ENCODE results near the gene TMEM213. TPM values are rescaled to one million over a fixed set of nuclear protein-coding genes. Genes with fewer than 3 reads are reported as not detected.
"Not testable (repeated sequence)": the region's sequence is repeated elsewhere in the genome, so short reads cannot be mapped to it uniquely, and the experiment has no call there.

TMEM213 gene
- total RNA-seq, 2 donors from 2014 or later, result 0.39 TPM; not detected in 1

DNA sequence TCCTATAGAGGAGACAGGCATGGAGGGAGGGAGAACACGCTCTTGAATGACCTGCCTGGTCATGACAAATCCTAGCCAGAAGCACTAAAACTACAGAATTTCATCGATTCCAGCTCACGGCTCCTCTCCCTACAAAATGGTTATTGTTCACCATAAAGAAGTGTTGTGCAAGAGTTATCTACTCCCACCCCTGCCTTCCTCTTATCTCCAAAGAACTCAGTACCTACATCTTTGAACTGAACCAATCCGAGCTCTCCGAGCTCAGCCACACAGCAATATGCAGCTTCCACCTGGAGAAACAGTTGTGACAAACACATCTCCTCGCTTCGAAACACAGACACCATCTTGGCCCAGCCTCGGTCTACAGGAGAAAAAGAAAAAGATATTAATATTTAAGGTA, 26.9 kb upstream of the TMEM213 start:
- no peaks in the 10 kb centered on the region for H3K9me3 Mint-ChIP-seq
- no peak for DNase-seq

DNA sequence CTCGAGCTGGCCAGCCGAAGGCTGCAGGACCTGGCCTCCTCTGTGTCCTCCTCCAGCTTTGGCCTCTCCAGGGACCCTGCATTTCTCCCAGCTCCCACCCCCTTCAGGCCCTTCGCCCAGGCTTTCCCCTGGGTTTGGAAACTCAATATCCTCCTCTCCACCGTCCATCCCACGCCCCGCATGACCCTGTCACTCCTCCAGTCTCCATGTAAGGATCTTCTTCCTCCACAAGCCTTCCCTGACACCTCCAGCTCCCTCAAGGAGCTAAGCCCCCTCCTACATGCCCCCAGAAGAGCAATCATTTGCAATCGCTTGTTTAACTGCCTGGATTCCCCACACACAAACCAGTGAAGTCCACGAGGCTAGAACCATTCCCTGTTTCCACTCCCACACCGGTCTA, 24.6 kb upstream of the TMEM213 start:
- no peaks in the 10 kb centered on the region for H3K4me1 Mint-ChIP-seq (ENCODE audit: low read depth)
- H3K27ac Mint-ChIP-seq, result no peak overlapping the region
- H3K36me3 Mint-ChIP-seq (ENCODE audit: insufficient read depth in 2 of 2), result no peaks in the 10 kb centered on the region
- no peaks in the 10 kb centered on the region for H3K9me3 Mint-ChIP-seq
- DNase-seq (no peak), ATAC-seq (replicated peaks in 1 of 2) (no peak)
- peaks cover 7% of the 10 kb centered on the region for H3K27me3 Mint-ChIP-seq (ENCODE audit: low read depth)
- no peak overlapping the region for H3K4me3 Mint-ChIP-seq

More for the DNA sequence above, 26.9 kb upstream of the TMEM213 start:
- Mint-ChIP-seq H3K4me1 (ENCODE audit: low read depth) (no peaks in the 10 kb centered on the region), H3K36me3 (ENCODE audit: insufficient read depth in 2 of 2) (no peaks in the 10 kb centered on the region), H3K27me3 (ENCODE audit: low read depth) (peaks cover 7% of the 10 kb centered on the region), H3K4me3 (no peak overlapping the region), H3K27ac (no peak overlapping the region)
- no peak for ATAC-seq (replicated peaks in 1 of 2)

DNA sequence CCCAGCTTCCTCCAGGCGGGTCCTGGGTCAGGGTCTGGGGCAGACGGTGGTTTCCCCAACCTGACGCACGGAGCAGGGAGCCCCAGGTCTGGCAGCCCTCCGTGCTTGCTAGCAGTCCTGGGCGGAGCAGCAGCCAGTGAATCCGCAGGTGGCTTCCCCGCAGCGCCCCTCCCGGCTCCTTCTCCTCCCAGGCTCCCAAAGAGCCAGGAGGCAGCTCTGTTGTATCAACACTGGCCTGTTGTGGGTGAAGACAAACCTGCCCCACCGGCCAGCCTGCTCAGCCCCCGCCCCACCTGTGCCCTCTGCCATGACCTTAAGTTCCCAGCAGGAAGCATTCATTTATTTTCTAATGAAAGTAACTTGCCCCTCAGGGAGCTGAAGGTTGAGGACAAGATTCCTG, 24.0 kb upstream of the TMEM213 start:
- Mint-ChIP-seq H3K27ac (no peak overlapping the region), H3K4me3 (no peak overlapping the region), H3K36me3 (ENCODE audit: insufficient read depth in 2 of 2) (no peaks in the 10 kb centered on the region), H3K4me1 (ENCODE audit: low read depth) (no peaks in the 10 kb centered on the region), H3K9me3 (no peaks in the 10 kb centered on the region), H3K27me3 (ENCODE audit: low read depth) (peaks cover 7% of the 10 kb centered on the region)
- no peak for DNase-seq
- ATAC-seq (replicated peaks in 1 of 2), result no peak

DNA sequence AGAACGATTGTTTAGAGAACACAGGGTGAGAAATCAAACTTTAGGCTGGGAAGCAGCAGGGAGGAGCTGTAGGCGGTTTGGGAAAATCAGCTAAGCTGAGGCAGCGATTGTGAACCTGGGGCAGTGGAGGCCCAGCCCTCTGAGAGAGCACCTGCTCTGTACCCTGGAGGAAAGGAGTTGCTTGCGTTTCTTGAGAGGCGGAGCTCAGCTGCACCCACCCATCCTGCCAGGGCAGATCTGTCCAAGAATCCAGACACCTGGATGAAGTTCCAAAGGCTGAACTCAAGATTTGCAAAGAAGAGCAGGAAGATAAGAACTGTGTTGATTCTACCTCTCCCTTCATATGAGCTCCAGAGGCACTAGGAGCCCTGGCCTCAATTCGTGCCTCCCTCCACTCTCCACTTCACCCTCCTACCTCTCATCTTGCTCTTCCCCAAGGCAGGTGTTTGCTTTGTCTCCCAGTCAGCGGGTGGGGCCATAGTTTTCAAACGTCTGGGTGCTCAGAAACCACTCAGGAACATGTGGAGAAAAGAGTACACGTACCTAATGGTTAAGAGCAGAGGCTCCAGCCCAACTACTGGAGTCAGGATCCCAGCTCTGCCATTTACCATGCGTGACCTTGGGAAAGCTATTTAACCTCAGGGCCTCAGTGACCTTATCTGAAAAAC, 21.5 kb upstream of the TMEM213 start:
- no peak for ATAC-seq (replicated peaks in 1 of 2)

DNA sequence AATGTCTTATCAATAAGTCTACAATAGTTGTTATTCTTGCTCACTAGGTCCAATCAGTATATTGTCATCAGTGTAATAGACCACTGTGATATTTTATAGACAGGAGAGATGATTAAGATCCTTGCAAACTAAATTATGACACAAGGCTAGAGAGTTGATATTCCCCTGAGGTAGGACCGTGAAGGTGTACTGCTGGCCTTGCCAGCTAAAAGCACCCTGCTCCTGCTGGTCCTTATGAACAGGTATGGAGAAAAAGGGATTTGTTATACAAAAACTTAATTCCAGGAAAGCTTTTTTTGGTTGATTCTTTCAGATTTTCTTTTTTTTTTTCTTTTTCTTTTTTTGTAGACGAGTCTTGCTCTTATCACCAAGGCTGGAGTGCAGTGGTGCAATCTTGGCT, 16.8 kb upstream of the TMEM213 start:
- DNase-seq (no peak), ATAC-seq (replicated peaks in 1 of 2) (no peak)
- H3K27me3 Mint-ChIP-seq (ENCODE audit: low read depth), result peaks cover 5% of the 10 kb centered on the region
- no peaks in the 10 kb centered on the region for H3K4me1 Mint-ChIP-seq (ENCODE audit: low read depth)
- no peak overlapping the region for H3K4me3 Mint-ChIP-seq
- peaks cover 0 to 1% of the 10 kb centered on the region in 2 donors for H3K36me3 Mint-ChIP-seq (ENCODE audit: insufficient read depth in 2 of 2)
- no peak overlapping the region for H3K27ac Mint-ChIP-seq
- H3K9me3 Mint-ChIP-seq, result peaks cover 0 to 5% of the 10 kb centered on the region in 2 donors

More for the DNA sequence above, 21.5 kb upstream of the TMEM213 start:
- DNase-seq, result no peak
- no peaks in the 10 kb centered on the region for H3K4me1 Mint-ChIP-seq (ENCODE audit: low read depth)
- no peak overlapping the region for H3K27ac Mint-ChIP-seq
- H3K9me3 Mint-ChIP-seq, result no peaks in the 10 kb centered on the region
- no peaks in the 10 kb centered on the region for H3K36me3 Mint-ChIP-seq (ENCODE audit: insufficient read depth in 2 of 2)
- H3K27me3 Mint-ChIP-seq (ENCODE audit: low read depth), result peaks cover 7% of the 10 kb centered on the region
- no peak overlapping the region for H3K4me3 Mint-ChIP-seq

DNA sequence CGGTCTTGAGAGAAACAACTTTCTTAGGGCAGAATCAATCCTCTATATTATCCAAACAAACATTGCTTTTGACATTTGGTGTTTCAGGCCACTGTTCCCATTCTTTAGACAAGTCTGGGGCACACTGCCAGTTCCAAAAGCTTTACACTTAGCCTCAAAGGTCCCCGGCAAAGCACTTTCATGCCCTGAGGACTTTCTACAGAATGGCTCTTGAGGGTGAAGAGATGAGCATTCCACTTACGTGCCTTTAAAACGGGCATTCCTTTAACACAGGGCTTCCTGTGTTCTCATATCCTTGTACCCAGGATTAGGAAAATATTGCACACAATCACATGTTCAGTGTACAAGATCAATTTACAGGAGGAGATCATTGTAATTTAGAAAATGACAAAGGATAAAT, 13.1 kb upstream of the TMEM213 start:
- no peaks in the 10 kb centered on the region for H3K4me1 Mint-ChIP-seq (ENCODE audit: low read depth)

DNA sequence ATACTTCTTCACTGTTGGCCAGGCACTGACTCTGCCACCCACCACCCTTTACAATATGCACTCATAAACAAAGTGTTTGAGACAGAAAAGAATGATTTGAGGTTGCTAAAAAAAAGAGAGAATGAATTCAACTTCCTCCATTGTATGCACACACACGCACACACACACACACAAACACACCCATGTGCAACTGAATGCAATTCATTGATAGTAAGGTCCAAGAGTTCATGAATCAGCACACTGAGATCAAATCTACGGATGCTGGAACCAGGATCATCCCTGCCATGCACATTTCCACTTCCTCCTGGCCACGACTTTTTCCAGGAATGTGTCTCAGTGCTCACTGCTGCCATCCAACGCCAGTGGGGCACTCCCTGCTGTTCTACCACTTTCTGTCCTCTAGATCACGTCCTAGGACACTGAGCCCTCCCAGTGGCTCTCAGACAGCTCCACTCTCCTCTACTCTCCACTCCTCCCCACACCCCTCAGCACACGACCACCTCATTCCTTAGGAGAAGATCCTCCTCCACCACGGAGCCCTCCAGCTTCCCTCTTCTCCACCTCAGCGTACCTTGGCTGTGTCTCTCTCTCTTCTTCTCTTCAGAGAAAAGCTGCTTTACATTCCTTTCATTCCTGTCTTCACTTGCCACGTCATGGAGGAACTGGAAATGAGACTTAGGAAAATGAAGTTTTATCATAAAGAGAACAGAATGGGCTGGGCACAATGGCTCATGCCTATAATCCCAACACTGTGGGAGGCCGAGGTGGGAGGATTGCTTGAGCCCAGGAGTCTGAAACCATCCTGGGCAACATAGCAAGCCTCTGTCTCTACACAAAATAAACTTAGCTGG, 12.0 kb upstream of the TMEM213 start:
- Mint-ChIP-seq H3K9me3 (peaks cover 5 to 10% of the 10 kb centered on the region in 2 donors), H3K4me3 (no peak overlapping the region), H3K27me3 (ENCODE audit: low read depth) (peaks cover 8% of the 10 kb centered on the region), H3K36me3 (ENCODE audit: insufficient read depth in 2 of 2) (peaks cover 3 to 5% of the 10 kb centered on the region in 2 donors), H3K4me1 (ENCODE audit: low read depth) (no peaks in the 10 kb centered on the region), H3K27ac (no peak overlapping the region)
- no peak for ATAC-seq (replicated peaks in 1 of 2)
- no peak for DNase-seq

More for the DNA sequence above, 13.1 kb upstream of the TMEM213 start:
- peaks cover 8% of the 10 kb centered on the region for H3K27me3 Mint-ChIP-seq (ENCODE audit: low read depth)
- no peak overlapping the region for H3K4me3 Mint-ChIP-seq
- H3K9me3 Mint-ChIP-seq, result peaks cover 4 to 10% of the 10 kb centered on the region in 2 donors
- DNase-seq (no peak), ATAC-seq (replicated peaks in 1 of 2) (no peak)
- H3K27ac Mint-ChIP-seq, result no peak overlapping the region
- peaks cover 3 to 5% of the 10 kb centered on the region in 2 donors for H3K36me3 Mint-ChIP-seq (ENCODE audit: insufficient read depth in 2 of 2)

DNA sequence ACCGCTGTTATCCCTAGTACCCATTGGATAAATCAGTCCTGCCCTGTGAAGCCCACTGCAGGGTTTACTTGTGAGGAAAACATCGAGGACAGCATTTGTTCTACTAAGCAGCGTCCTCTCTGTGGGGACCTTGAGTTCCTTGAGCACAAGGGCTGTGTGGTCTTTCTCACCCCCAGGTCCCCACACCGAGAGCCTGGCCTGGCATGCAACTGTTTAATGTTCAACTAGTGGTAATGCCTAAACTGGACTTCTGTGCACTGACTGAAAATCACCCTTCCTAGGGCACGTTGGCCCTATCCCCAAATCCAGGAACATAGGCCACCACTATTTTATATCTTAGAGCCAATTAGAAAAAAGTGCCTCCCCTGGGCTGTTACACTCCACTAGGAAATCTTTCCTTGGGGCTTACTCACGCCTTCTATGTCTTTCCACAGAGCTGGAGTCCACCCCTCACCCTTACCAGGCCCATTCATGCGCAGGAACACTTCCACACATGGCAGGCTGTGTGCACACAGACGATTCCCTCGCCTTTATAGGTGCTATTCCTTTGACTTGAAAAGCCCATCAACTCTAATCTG, 1.7 kb upstream of the TMEM213 start:
- no peak for ATAC-seq (replicated peaks in 1 of 2)
- Mint-ChIP-seq H3K36me3 (ENCODE audit: insufficient read depth in 2 of 2) (no peaks in the 10 kb centered on the region), H3K27me3 (ENCODE audit: low read depth) (peaks cover 8% of the 10 kb centered on the region), H3K9me3 (peaks cover 0 to 2% of the 10 kb centered on the region in 2 donors), H3K4me1 (ENCODE audit: low read depth) (peaks cover 6% of the 10 kb centered on the region), H3K27ac (no peak overlapping the region), H3K4me3 (no peak overlapping the region)
- no peak for DNase-seq

DNA sequence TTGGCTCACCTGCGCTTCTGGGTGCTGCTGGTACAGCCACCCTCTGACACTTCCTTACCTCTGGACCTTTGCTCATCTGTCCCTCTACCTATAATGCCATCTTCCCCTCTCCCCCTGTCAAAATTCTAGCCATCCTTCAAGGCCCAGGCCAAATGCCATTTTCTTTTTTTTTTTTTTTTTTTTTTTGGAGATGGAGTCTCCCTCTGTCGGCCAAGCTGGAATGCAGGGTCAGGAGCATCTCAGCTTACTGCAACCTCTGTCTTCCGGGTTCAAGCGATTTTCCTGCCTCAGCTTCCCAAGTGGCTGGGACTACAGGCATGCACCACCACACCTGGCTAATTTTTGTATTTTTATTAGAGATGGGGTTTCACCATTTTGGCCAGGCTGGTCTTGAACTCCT, 748 bp upstream of the TMEM213 start:
- H3K27ac Mint-ChIP-seq; H3K4me3 Mint-ChIP-seq; ATAC-seq (replicated peaks in 1 of 2): not testable (repeated sequence)

DNA sequence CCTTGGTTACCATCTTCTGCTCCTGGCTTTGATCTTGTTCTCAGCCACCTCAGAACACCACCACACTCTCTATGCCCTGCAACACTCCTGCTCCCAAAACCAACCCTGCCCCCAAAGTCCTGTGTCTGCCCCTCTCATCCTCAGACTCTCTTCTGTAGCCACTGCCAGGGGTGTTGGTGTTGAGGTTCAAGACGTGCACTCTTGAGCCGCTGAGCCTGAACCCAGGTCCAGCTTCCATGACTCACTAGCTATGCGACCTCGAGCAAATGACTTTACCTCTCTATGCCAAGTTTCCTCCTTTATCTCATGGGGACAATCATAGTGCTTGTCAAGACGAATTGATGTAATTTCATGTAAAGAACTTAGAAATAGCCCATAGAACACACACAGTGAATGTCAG, 1.0 kb downstream of the TMEM213 start:
- DNase-seq (no peak), ATAC-seq (replicated peaks in 1 of 2) (no peak)
- H3K27ac Mint-ChIP-seq, result no peak overlapping the region
- no peak overlapping the region for H3K4me3 Mint-ChIP-seq
- H3K36me3 Mint-ChIP-seq (ENCODE audit: insufficient read depth in 2 of 2), result no peaks in the 10 kb centered on the region
- no peaks in the 10 kb centered on the region for H3K9me3 Mint-ChIP-seq
- H3K4me1 Mint-ChIP-seq (ENCODE audit: low read depth), result peaks cover 6% of the 10 kb centered on the region
- H3K27me3 Mint-ChIP-seq (ENCODE audit: low read depth), result peaks cover 8% of the 10 kb centered on the region

More for the DNA sequence above, 748 bp upstream of the TMEM213 start:
- H3K27me3 Mint-ChIP-seq (ENCODE audit: low read depth); H3K9me3 Mint-ChIP-seq; H3K4me1 Mint-ChIP-seq (ENCODE audit: low read depth); DNase-seq; H3K36me3 Mint-ChIP-seq (ENCODE audit: insufficient read depth in 2 of 2): not testable (repeated sequence)

DNA sequence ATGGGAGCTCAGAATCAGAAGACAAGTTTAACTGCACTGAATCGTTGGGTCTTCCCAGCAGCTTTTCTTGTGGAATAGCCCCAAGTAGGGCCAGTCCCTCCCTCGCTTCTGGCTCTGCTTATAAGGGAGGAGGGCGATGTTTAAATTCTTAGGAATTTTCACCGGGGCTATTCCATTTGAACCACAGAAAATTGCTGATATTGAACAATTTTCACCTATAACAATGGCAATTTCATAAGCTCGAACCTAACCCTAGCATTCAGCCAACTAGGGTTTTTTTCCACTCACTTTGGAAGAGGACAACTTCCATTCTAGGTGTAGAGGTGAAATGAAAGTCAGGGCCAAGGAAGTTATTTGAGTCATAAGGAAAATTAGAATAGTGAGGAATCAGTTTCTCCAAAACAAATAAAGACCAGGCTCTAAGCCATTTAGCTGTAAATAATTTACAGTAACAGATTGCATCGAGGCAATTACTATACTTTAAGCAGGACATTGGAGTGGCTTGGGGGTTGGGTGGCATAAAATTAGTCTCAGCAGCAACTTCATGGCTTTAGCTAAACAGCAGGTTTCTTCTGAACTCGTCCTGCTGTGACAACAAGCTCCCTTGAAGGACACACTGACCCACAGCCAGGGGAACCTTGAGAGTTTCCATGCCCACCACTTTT, 1.7 kb downstream of the TMEM213 start:
- ATAC-seq (replicated peaks in 1 of 2) (no peak), DNase-seq (no peak)
- peaks cover 8% of the 10 kb centered on the region for H3K27me3 Mint-ChIP-seq (ENCODE audit: low read depth)
- no peak overlapping the region for H3K27ac Mint-ChIP-seq
- H3K4me1 Mint-ChIP-seq (ENCODE audit: low read depth), result peaks cover 8% of the 10 kb centered on the region
- H3K4me3 Mint-ChIP-seq, result no peak overlapping the region
- no peaks in the 10 kb centered on the region for H3K9me3 Mint-ChIP-seq
- no peaks in the 10 kb centered on the region for H3K36me3 Mint-ChIP-seq (ENCODE audit: insufficient read depth in 2 of 2)

DNA sequence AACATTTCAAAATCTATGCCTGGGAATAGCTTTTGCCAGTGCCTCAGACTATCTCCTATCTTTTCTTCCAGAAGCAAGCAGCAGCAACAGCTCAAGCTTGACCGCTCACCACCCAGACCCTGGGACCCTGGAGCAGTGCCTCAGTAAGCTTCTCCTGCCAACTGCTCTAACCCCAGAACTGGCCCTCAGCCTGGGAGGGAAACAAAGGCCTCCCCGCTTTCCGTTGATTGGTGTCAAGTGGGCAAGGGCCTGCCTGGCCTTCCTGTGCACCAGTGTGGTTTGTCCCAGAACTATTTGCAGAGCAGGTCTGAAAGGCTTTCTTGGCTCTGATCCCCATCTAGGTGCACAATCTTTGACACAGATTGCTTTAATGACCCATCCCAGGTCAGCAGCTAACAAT, 3.5 kb downstream of the TMEM213 start:
- Mint-ChIP-seq H3K36me3 (ENCODE audit: insufficient read depth in 2 of 2) (no peaks in the 10 kb centered on the region), H3K9me3 (no peaks in the 10 kb centered on the region), H3K4me1 (ENCODE audit: low read depth) (peaks cover 17% of the 10 kb centered on the region), H3K27me3 (ENCODE audit: low read depth) (peaks cover 8% of the 10 kb centered on the region), H3K27ac (no peak overlapping the region), H3K4me3 (no peak overlapping the region)
- ATAC-seq (replicated peaks in 1 of 2) (no peak), DNase-seq (no peak)

DNA sequence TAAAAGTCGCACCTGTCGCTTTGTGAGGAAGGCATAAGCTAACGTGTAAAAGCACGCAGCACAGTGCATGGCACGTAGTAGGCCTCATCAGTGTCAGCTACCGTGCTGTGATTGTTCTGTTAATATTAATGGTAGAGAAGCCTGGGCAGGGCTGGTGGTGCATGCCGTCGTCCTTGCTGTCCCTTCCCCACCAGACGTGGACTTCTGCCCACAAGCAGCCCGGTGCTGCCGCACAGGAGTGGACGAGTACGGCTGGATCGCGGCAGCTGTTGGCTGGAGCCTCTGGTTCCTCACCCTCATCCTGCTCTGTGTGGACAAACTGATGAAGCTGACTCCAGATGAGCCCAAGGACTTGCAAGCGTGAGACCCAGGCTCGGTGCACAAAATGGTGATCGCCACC, 4.9 kb downstream of the TMEM213 start:
- no peak for ATAC-seq (replicated peaks in 1 of 2)
- no peak overlapping the region for H3K27ac Mint-ChIP-seq
- H3K4me1 Mint-ChIP-seq (ENCODE audit: low read depth), result peaks cover 17% of the 10 kb centered on the region
- peaks cover 8% of the 10 kb centered on the region for H3K27me3 Mint-ChIP-seq (ENCODE audit: low read depth)
- no peak for DNase-seq
- H3K9me3 Mint-ChIP-seq, result no peaks in the 10 kb centered on the region
- H3K4me3 Mint-ChIP-seq, result no peak overlapping the region
- H3K36me3 Mint-ChIP-seq (ENCODE audit: insufficient read depth in 2 of 2), result no peaks in the 10 kb centered on the region

Measured in activated T-cell treated with anti-CD3 and anti-CD28 coated beads, Interleukin-2, amount 50 U/mL, for 72 hours (primary cell).